SK-N-SH (cell line): ENCODE results near the gene IL1RAP. TPM values are rescaled to one million over a fixed set of nuclear protein-coding genes. Genes with fewer than 3 reads are reported as not detected.

Source experiments
- CTCF ChIA-PET: fragments of 300-600, 350-600 bp; formaldehyde crosslinking; extraction: SDS; loops from one replicate; lab custom pipeline; 2021; lab: Yijun Ruan, JAX
- POLR2A ChIA-PET: fragments of 350-600 bp; sonication (Branson Sonifier 250); formaldehyde crosslinking; extraction: SDS; loops from one replicate; lab custom pipeline; 2020; ENCODE audit warnings: antibody characterized with exemption, inconsistent platforms; lab: Yijun Ruan, JAX
- DNase-seq: peaks from one replicate; pipeline ENCODE4 v3.0.0; 2012
- H2AFZ ChIP-seq: fragments of 200-600 bp; sonication (generic); 2 replicates; pipeline ENCODE4 v1.8.1; 2016; ENCODE audit warnings: antibody characterized with exemption, mild to moderate bottlenecking, low read depth
- H3F3A ChIP-seq: fragments of 200-600 bp; sonication (generic); replicated peaks from 2 replicates; pipeline ENCODE3; 2016; ENCODE audit warnings: antibody characterized with exemption, mild to moderate bottlenecking; ENCODE audit not compliant: insufficient read depth
- H3K27ac ChIP-seq, 2 experiments: fragments of 200-500 bp in 1 of 2; fragments of 200-600 bp in 1 of 2; sonication (Bioruptor generic) in 1 of 2; sonication (generic), shearing (Covaris generic) in 1 of 2; 2 replicates each; pipeline versions ENCODE4 v1.5.1 to v1.6.1; 2014 to 2016; ENCODE audit warnings: low read depth in 2 of 2, inconsistent platforms in 1 of 2, low read length in 1 of 2, mild to moderate bottlenecking in 1 of 2, mixed read lengths in 1 of 2
- H3K27me3 ChIP-seq: fragments of 200-600 bp; sonication (generic), shearing (Covaris generic); 2 replicates; pipeline ENCODE4 v1.6.1; 2016; ENCODE audit warnings: mixed run types; ENCODE audit not compliant: insufficient read depth
- H3K36me3 ChIP-seq, 2 experiments: fragments of 200-500 bp in 1 of 2; fragments of 200-600 bp in 1 of 2; sonication (Bioruptor generic) in 1 of 2; sonication (generic) in 1 of 2; replicated peaks in 1 of 2; 2 replicates each; pipeline versions ENCODE3 to v1.5.1; 2014 to 2016; ENCODE audit warnings: low read length in 1 of 2, mild to moderate bottlenecking in 1 of 2; ENCODE audit not compliant: insufficient read depth in 2 of 2, control insufficient read depth in 1 of 2
- H3K4me1 ChIP-seq, 2 experiments: fragments of 200-500 bp in 1 of 2; fragments of 200-600 bp in 1 of 2; sonication (Bioruptor generic) in 1 of 2; sonication (generic), shearing (Covaris generic) in 1 of 2; 2 replicates each; pipeline versions ENCODE4 v1.5.1 to v1.6.1; 2014 to 2016; ENCODE audit warnings: low read depth in 1 of 2, low read length in 1 of 2, mixed run types in 1 of 2; ENCODE audit not compliant: insufficient read depth in 2 of 2, control insufficient read depth in 1 of 2
- H3K4me2 ChIP-seq: fragments of 200-600 bp; sonication (generic), shearing (Covaris generic); 2 replicates; pipeline ENCODE4 v1.6.1; 2017; ENCODE audit warnings: mixed run types
- H3K4me3 ChIP-seq, 2 experiments: fragments of 200-500 bp in 1 of 2; fragments of 200-600 bp in 1 of 2; sonication (Bioruptor generic) in 1 of 2; sonication (generic), shearing (Covaris generic) in 1 of 2; 2 replicates each; pipeline versions ENCODE4 v1.5.1 to v1.8.1; 2014 to 2016; ENCODE audit warnings: low read depth in 2 of 2, inconsistent platforms in 1 of 2, low read length in 1 of 2, mild to moderate bottlenecking in 1 of 2, mixed read lengths in 1 of 2, moderate library complexity in 1 of 2
- H3K79me2 ChIP-seq: fragments of 200-600 bp; sonication (generic); 2 replicates; pipeline ENCODE4 v1.8.1; 2017; ENCODE audit warnings: mild to moderate bottlenecking; ENCODE audit not compliant: insufficient read depth
- H3K9ac ChIP-seq: fragments of 200-600 bp; sonication (generic); 2 replicates; pipeline ENCODE4 v1.6.1; 2017; ENCODE audit warnings: mixed run types
- H3K9me2 ChIP-seq: fragments of 200-600 bp; sonication (generic); 2 replicates; pipeline ENCODE4 v1.6.1; 2017; ENCODE audit warnings: mixed run types
- H3K9me3 ChIP-seq: fragments of 200-600 bp; sonication (generic); 2 replicates; pipeline ENCODE4 v1.6.1; 2017; ENCODE audit warnings: mixed run types, mild to moderate bottlenecking, moderate library complexity
- H4K20me1 ChIP-seq: fragments of 200-600 bp; sonication (generic); 2 replicates; pipeline ENCODE4 v1.6.1; 2017; ENCODE audit warnings: mild to moderate bottlenecking, mixed run types; ENCODE audit not compliant: insufficient read depth
- EZH2phosphoT487 ChIP-seq: fragments of 200-600 bp; sonication (generic); IDR thresholded peaks from 2 replicates; pipeline ENCODE4 v1.6.1; 2017; ENCODE audit warnings: low read depth, mixed run types, mild to moderate bottlenecking, antibody characterized with exemption, moderate library complexity, borderline replicate concordance
- FOXM1 ChIP-seq: IDR thresholded peaks from 2 replicates; pipeline ENCODE4 v1.4.0; 2012; ENCODE audit warnings: low read depth, mild to moderate bottlenecking
- GABPA ChIP-seq: IDR thresholded peaks from 2 replicates; pipeline ENCODE4 v1.4.0; 2012; ENCODE audit warnings: low read depth, mild to moderate bottlenecking
- JUND ChIP-seq: IDR thresholded peaks from 2 replicates; pipeline ENCODE4 v1.4.0; 2012
- MXI1 ChIP-seq: IDR thresholded peaks from 2 replicates; pipeline ENCODE4 v1.6.1; 2012; ENCODE audit warnings: mild to moderate bottlenecking, low read depth, low read length, improper control_type of control experiment
- NRF1 ChIP-seq: IDR thresholded peaks from 2 replicates; pipeline ENCODE4 v1.6.1; 2012; ENCODE audit warnings: low read depth, mild to moderate bottlenecking, low read length
- POLR2AphosphoS5 ChIP-seq: IDR thresholded peaks from 2 replicates; pipeline ENCODE4 v1.6.1; 2012; ENCODE audit warnings: low read depth, low read length
- RXRA ChIP-seq: IDR thresholded peaks from 2 replicates; pipeline ENCODE4 v1.4.0; 2012; ENCODE audit warnings: low read depth, mild to moderate bottlenecking, borderline replicate concordance
- WGBS: methylation state at CpG from one replicate; pipeline ENCODE4 v1.1.6; 2017; ENCODE audit warnings: low lambda C conversion rate; 5-methylcytosine and 5-hydroxymethylcytosine counted together
- polyA plus RNA-seq, 3 experiments: library from polyadenylated mRNA; depleted of rRNA; stranded (reverse); fragments of >200 nt; gene quantifications; 2 replicates each; pipeline ENCODE4 v1.2.3, GENCODE V29; 2012
- TF ChIP-seq, protein P1 (sequence below): IDR thresholded peaks from 2 replicates; pipeline ENCODE4 v1.4.0; 2012; ENCODE audit warnings: low read depth, borderline replicate concordance
- TF ChIP-seq, protein P2 (sequence below): fragments of 150-350 bp; IDR thresholded peaks from 2 replicates; pipeline ENCODE4 v1.6.1; 2016; ENCODE audit warnings: mild to moderate bottlenecking, low read depth, low read length
- TF ChIP-seq, protein P3 (sequence below): fragments of 200-600 bp; sonication (generic); IDR thresholded peaks from 2 replicates; pipeline ENCODE4 v1.6.1; 2017; ENCODE audit warnings: antibody characterized with exemption, mild to moderate bottlenecking, moderate library complexity
- TF ChIP-seq, protein P4 (sequence below): IDR thresholded peaks from 2 replicates; pipeline ENCODE4 v1.4.0; 2012; ENCODE audit warnings: low read depth

IL1RAP gene
- polyA plus RNA-seq, 1 of the 3 experiments (the other 2 are of a cell fraction) = 7.6 TPM

GRCh38 chr3:190512666-190513065, 1.2 kb upstream of the IL1RAP start (continued):
- TF ChIP-seq, protein P1, sequence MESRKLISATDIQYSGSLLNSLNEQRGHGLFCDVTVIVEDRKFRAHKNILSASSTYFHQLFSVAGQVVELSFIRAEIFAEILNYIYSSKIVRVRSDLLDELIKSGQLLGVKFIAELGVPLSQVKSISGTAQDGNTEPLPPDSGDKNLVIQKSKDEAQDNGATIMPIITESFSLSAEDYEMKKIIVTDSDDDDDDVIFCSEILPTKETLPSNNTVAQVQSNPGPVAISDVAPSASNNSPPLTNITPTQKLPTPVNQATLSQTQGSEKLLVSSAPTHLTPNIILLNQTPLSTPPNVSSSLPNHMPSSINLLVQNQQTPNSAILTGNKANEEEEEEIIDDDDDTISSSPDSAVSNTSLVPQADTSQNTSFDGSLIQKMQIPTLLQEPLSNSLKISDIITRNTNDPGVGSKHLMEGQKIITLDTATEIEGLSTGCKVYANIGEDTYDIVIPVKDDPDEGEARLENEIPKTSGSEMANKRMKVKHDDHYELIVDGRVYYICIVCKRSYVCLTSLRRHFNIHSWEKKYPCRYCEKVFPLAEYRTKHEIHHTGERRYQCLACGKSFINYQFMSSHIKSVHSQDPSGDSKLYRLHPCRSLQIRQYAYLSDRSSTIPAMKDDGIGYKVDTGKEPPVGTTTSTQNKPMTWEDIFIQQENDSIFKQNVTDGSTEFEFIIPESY = no peak
- no peak for TF ChIP-seq MXI1
- TF ChIP-seq JUND = no peak
- TF ChIP-seq, protein P2, sequence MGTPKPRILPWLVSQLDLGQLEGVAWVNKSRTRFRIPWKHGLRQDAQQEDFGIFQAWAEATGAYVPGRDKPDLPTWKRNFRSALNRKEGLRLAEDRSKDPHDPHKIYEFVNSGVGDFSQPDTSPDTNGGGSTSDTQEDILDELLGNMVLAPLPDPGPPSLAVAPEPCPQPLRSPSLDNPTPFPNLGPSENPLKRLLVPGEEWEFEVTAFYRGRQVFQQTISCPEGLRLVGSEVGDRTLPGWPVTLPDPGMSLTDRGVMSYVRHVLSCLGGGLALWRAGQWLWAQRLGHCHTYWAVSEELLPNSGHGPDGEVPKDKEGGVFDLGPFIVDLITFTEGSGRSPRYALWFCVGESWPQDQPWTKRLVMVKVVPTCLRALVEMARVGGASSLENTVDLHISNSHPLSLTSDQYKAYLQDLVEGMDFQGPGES = no peak
- TF ChIP-seq EZH2phosphoT487 = no peak
- no peak for TF ChIP-seq NRF1
- TF ChIP-seq POLR2AphosphoS5 = no peak
- no peak for TF ChIP-seq FOXM1
- TF ChIP-seq GABPA = no peak
- TF ChIP-seq, protein P3, sequence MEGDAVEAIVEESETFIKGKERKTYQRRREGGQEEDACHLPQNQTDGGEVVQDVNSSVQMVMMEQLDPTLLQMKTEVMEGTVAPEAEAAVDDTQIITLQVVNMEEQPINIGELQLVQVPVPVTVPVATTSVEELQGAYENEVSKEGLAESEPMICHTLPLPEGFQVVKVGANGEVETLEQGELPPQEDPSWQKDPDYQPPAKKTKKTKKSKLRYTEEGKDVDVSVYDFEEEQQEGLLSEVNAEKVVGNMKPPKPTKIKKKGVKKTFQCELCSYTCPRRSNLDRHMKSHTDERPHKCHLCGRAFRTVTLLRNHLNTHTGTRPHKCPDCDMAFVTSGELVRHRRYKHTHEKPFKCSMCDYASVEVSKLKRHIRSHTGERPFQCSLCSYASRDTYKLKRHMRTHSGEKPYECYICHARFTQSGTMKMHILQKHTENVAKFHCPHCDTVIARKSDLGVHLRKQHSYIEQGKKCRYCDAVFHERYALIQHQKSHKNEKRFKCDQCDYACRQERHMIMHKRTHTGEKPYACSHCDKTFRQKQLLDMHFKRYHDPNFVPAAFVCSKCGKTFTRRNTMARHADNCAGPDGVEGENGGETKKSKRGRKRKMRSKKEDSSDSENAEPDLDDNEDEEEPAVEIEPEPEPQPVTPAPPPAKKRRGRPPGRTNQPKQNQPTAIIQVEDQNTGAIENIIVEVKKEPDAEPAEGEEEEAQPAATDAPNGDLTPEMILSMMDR = no peak
- TF ChIP-seq, all 33 proteins: peak for 0

- peak overlapping the region; percentile 75 to 91 for H3K4me3 ChIP-seq
- H3K9me2 ChIP-seq = no peaks in the 10 kb centered on the region
- H3K27me3 ChIP-seq = no peaks in the 10 kb centered on the region
- peak overlapping the region; percentile 93 for H2AFZ ChIP-seq
- WGBS = 2% methylated on average over 21 of the region's 29 CpGs
- peak overlapping the region in 1 of 2 experiments; percentile 62; a peak in 1 of 4 replicates for H3K27ac ChIP-seq
- H4K20me1 ChIP-seq = no peaks in the 10 kb centered on the region
- H3K9me3 ChIP-seq = no peaks in the 10 kb centered on the region
- H3K79me2 ChIP-seq = 0 out of 2 replicates have a peak, but pooled peaks cover 7% of the 10 kb centered on the region
- no peaks in the 10 kb centered on the region for H3K36me3 ChIP-seq
- H3K4me1 ChIP-seq = peaks cover 4 to 18% of the 10 kb centered on the region in 2 experiments; a peak in 2 of 4 replicates
- peak; percentile 16 for DNase-seq
- H3K4me2 ChIP-seq = peak overlapping the region; percentile 92
- POLR2A ChIA-PET = interaction anchor here (0.6 kb wide), 1 partner anchor 688 kb away, joined by 3 read pairs; no protein-coding TSS in a partner anchor
- H3K9ac ChIP-seq = peak overlapping the region; percentile 64
- CTCF ChIA-PET = interaction anchor here (0.6 to 1.3 kb wide), 6 partner anchors 12 to 89 kb away, joined by 3 to 4 read pairs (median 4); no protein-coding TSS in a partner anchor
- TF ChIP-seq, protein P4, sequence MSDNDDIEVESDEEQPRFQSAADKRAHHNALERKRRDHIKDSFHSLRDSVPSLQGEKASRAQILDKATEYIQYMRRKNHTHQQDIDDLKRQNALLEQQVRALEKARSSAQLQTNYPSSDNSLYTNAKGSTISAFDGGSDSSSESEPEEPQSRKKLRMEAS = 0 out of 2 replicates have a peak, but pooled peaks have one; percentile 14
- TF ChIP-seq RXRA = no peak
- peaks cover 5% of the 10 kb centered on the region for H3F3A ChIP-seq
Measured at GRCh38 chr3:190514413-190515153, 698 bp downstream of the IL1RAP start.
